NCI-H446 (cell line): ENCODE data around the gene HABP2.
A peak's percentile ranks its signal among the peaks of the same experiment; 100 is the strongest.

ENCODE experiments used
- DNase-seq, 2 experiments: peaks; one replicate each; lab custom pipeline; 2025; lab: John Stamatoyannopoulos, UW

The HABP2 gene

GRCh38 chr10:113557903-113558321, 5.1 kb downstream of the HABP2 start:
- no peak for DNase-seq

GRCh38 chr10:113560071-113560470, 7.2 kb downstream of the HABP2 start:
- no peak for DNase-seq

- DNase-seq: no peak
Measured at GRCh38 chr10:113561214-113561613, 8.4 kb downstream of the HABP2 start.

- DNase-seq: no peak
Measured at GRCh38 chr10:113562069-113562468, 9.2 kb downstream of the HABP2 start.

GRCh38 chr10:113562704-113563103, 9.9 kb downstream of the HABP2 start:
- no peak for DNase-seq

GRCh38 chr10:113563306-113564088, 10.6 kb downstream of the HABP2 start:
- DNase-seq: peak in 1 of 2 experiments; percentile 64

GRCh38 chr10:113565364-113565763, 12.5 kb downstream of the HABP2 start:
- DNase-seq: no peak

- no peak for DNase-seq
Measured at GRCh38 chr10:113566888-113567287, 14.0 kb downstream of the HABP2 start.

- peak in 1 of 2 experiments; percentile 3 for DNase-seq
Measured at GRCh38 chr10:113569576-113569975, 16.7 kb downstream of the HABP2 start.

- DNase-seq: no peak
Measured at GRCh38 chr10:113572520-113573290, 19.9 kb downstream of the HABP2 start.

GRCh38 chr10:113573368-113573767, 20.5 kb downstream of the HABP2 start:
- DNase-seq: no peak

- no peak for DNase-seq
Measured at GRCh38 chr10:113576852-113577251, 24.0 kb downstream of the HABP2 start.

- DNase-seq: no peak
Measured at GRCh38 chr10:113578773-113579172, 25.9 kb downstream of the HABP2 start.

GRCh38 chr10:113581092-113581491, 28.2 kb downstream of the HABP2 start:
- no peak for DNase-seq

GRCh38 chr10:113583571-113583970, 30.7 kb downstream of the HABP2 start:
- no peak for DNase-seq

- no peak for DNase-seq
Measured at GRCh38 chr10:113585949-113586348, 33.1 kb downstream of the HABP2 start.

- no peak for DNase-seq
Measured at GRCh38 chr10:113589201-113589770, 36.4 kb downstream of the HABP2 start.

GRCh38 chr10:113590581-113590980, 37.7 kb downstream of the HABP2 start:
- DNase-seq: no peak

- no peak for DNase-seq
Measured at GRCh38 chr10:113592380-113592779, 39.5 kb downstream of the HABP2 start.

GRCh38 chr10:113594652-113595051, 41.8 kb downstream of the HABP2 start:
- DNase-seq: no peak

- no peak for DNase-seq
Measured at GRCh38 chr10:113600569-113600968, 47.7 kb downstream of the HABP2 start.

GRCh38 chr10:113603057-113603777, 50.4 kb downstream of the HABP2 start:
- DNase-seq: no peak
